ENCODE results near the gene GPR155.

Gene GPR155

GRCh38 chr2:174486563-174487107, at the start of gene GPR155:
TSS of gene GPR155 (minus strand) at chr2:174487029. CDS start at chr2:174481956, 5,073 bp downstream.
- peak; percentile 58 for ATAC-seq
- Mint-ChIP-seq H3K4me3 (peak within 1 kb of the TSS; percentile 90), H3K27ac (peak within 1 kb of the TSS; percentile 89), H3K27me3 (no peaks in the 10 kb centered on the region), H3K4me1 (peaks cover 27% of the 10 kb centered on the region), H3K9me3 (no peaks in the 10 kb centered on the region), H3K36me3 (peaks cover 4% of the 10 kb centered on the region)

- Mint-ChIP-seq H3K27me3 (peaks cover 29% of the 10 kb centered on the region), H3K9me3 (no peaks in the 10 kb centered on the region), H3K4me3 (no peak overlapping the region), H3K4me1 (peaks cover 13% of the 10 kb centered on the region), H3K27ac (no peak overlapping the region), H3K36me3 (no peaks in the 10 kb centered on the region)
- no peak for ATAC-seq
Observed at GRCh38 chr2:174535757-174536703, 49.2 kb upstream of the GPR155 start.

GRCh38 chr2:174535083-174535482, 48.3 kb upstream of the GPR155 start:
- H3K4me1 Mint-ChIP-seq: peaks cover 13% of the 10 kb centered on the region

GRCh38 chr2:174529916-174530315, 43.1 kb upstream of the GPR155 start:
- H3K4me1 Mint-ChIP-seq: peaks cover under 1% of the 10 kb centered on the region
- H3K27me3 Mint-ChIP-seq: peaks cover 12% of the 10 kb centered on the region
- no peak overlapping the region for H3K4me3 Mint-ChIP-seq
- ATAC-seq: no peak
- peaks cover 13% of the 10 kb centered on the region for H3K36me3 Mint-ChIP-seq
- peaks cover 8% of the 10 kb centered on the region for H3K9me3 Mint-ChIP-seq
- no peak overlapping the region for H3K27ac Mint-ChIP-seq

More at GRCh38 chr2:174535083-174535482, 48.3 kb upstream of the GPR155 start:
- Mint-ChIP-seq H3K27ac (no peak overlapping the region), H3K36me3 (no peaks in the 10 kb centered on the region), H3K27me3 (peaks cover 29% of the 10 kb centered on the region), H3K4me3 (no peak overlapping the region), H3K9me3 (no peaks in the 10 kb centered on the region)
- ATAC-seq: no peak

GRCh38 chr2:174527959-174528358, 41.1 kb upstream of the GPR155 start:
- Mint-ChIP-seq H3K27me3 (no peaks in the 10 kb centered on the region), H3K27ac (no peak overlapping the region), H3K4me1 (peaks cover 14% of the 10 kb centered on the region), H3K36me3 (peaks cover 13% of the 10 kb centered on the region), H3K4me3 (no peak overlapping the region), H3K9me3 (peaks cover 11% of the 10 kb centered on the region)
- no peak for ATAC-seq

GRCh38 chr2:174527101-174527721, 40.4 kb upstream of the GPR155 start:
- Mint-ChIP-seq H3K27ac (no peak overlapping the region), H3K4me3 (no peak overlapping the region), H3K27me3 (no peaks in the 10 kb centered on the region), H3K4me1 (peaks cover 14% of the 10 kb centered on the region), H3K9me3 (peaks cover 11% of the 10 kb centered on the region), H3K36me3 (peaks cover 13% of the 10 kb centered on the region)
- no peak for ATAC-seq

- no peak for ATAC-seq
- no peak overlapping the region for H3K27ac Mint-ChIP-seq
- peaks cover 14% of the 10 kb centered on the region for H3K4me1 Mint-ChIP-seq
- peaks cover 11% of the 10 kb centered on the region for H3K9me3 Mint-ChIP-seq
- H3K4me3 Mint-ChIP-seq: no peak overlapping the region
- peaks cover 13% of the 10 kb centered on the region for H3K36me3 Mint-ChIP-seq
- H3K27me3 Mint-ChIP-seq: no peaks in the 10 kb centered on the region
Observed at GRCh38 chr2:174524527-174524926, 37.7 kb upstream of the GPR155 start.

- Mint-ChIP-seq H3K27me3 (no peaks in the 10 kb centered on the region), H3K27ac (no peak overlapping the region), H3K36me3 (peaks cover 5% of the 10 kb centered on the region), H3K9me3 (peaks cover 7% of the 10 kb centered on the region), H3K4me3 (no peak overlapping the region), H3K4me1 (peaks cover 17% of the 10 kb centered on the region)
- no peak for ATAC-seq
Observed at GRCh38 chr2:174522553-174522952, 35.7 kb upstream of the GPR155 start.

- H3K4me3 Mint-ChIP-seq: no peak overlapping the region
- no peaks in the 10 kb centered on the region for H3K36me3 Mint-ChIP-seq
- no peaks in the 10 kb centered on the region for H3K9me3 Mint-ChIP-seq
- no peak overlapping the region for H3K27ac Mint-ChIP-seq
- no peaks in the 10 kb centered on the region for H3K27me3 Mint-ChIP-seq
- peaks cover 16% of the 10 kb centered on the region for H3K4me1 Mint-ChIP-seq
- ATAC-seq: no peak
Observed at GRCh38 chr2:174518395-174518794, 31.6 kb upstream of the GPR155 start.

GRCh38 chr2:174516501-174517378, 29.9 kb upstream of the GPR155 start:
- H3K4me1 Mint-ChIP-seq: peaks cover 16% of the 10 kb centered on the region
- H3K9me3 Mint-ChIP-seq: peaks cover 2% of the 10 kb centered on the region
- peak overlapping the region; percentile 30 for H3K4me3 Mint-ChIP-seq
- no peaks in the 10 kb centered on the region for H3K27me3 Mint-ChIP-seq
- H3K27ac Mint-ChIP-seq: peak overlapping the region; percentile 48
- H3K36me3 Mint-ChIP-seq: no peaks in the 10 kb centered on the region
- ATAC-seq: peak; percentile 75

GRCh38 chr2:174512345-174512744, 25.5 kb upstream of the GPR155 start:
- peaks cover 11% of the 10 kb centered on the region for H3K36me3 Mint-ChIP-seq
- peaks cover 10% of the 10 kb centered on the region for H3K9me3 Mint-ChIP-seq
- no peak overlapping the region for H3K27ac Mint-ChIP-seq

GRCh38 chr2:174511580-174512260, 24.9 kb upstream of the GPR155 start:
- ATAC-seq: no peak
- H3K27me3 Mint-ChIP-seq: no peaks in the 10 kb centered on the region
- no peak overlapping the region for H3K4me3 Mint-ChIP-seq
- H3K9me3 Mint-ChIP-seq: peaks cover 14% of the 10 kb centered on the region
- H3K4me1 Mint-ChIP-seq: peaks cover 6% of the 10 kb centered on the region
- H3K27ac Mint-ChIP-seq: no peak overlapping the region
- H3K36me3 Mint-ChIP-seq: peaks cover 11% of the 10 kb centered on the region

More at GRCh38 chr2:174512345-174512744, 25.5 kb upstream of the GPR155 start:
- H3K4me3 Mint-ChIP-seq: no peak overlapping the region
- peaks cover 12% of the 10 kb centered on the region for H3K4me1 Mint-ChIP-seq
- H3K27me3 Mint-ChIP-seq: no peaks in the 10 kb centered on the region
- no peak for ATAC-seq

GRCh38 chr2:174510583-174511189, 23.9 kb upstream of the GPR155 start:
- peaks cover 14% of the 10 kb centered on the region for H3K9me3 Mint-ChIP-seq
- no peaks in the 10 kb centered on the region for H3K4me1 Mint-ChIP-seq
- no peaks in the 10 kb centered on the region for H3K27me3 Mint-ChIP-seq
- no peak overlapping the region for H3K4me3 Mint-ChIP-seq
- ATAC-seq: no peak
- peaks cover 11% of the 10 kb centered on the region for H3K36me3 Mint-ChIP-seq
- H3K27ac Mint-ChIP-seq: no peak overlapping the region
